ENCODE results near the gene RAVER2.
"Not testable (repeated sequence)": the region's sequence is repeated elsewhere in the genome, so short reads cannot be mapped to it uniquely, and the experiment has no call there.

RAVER2 gene

DNA sequence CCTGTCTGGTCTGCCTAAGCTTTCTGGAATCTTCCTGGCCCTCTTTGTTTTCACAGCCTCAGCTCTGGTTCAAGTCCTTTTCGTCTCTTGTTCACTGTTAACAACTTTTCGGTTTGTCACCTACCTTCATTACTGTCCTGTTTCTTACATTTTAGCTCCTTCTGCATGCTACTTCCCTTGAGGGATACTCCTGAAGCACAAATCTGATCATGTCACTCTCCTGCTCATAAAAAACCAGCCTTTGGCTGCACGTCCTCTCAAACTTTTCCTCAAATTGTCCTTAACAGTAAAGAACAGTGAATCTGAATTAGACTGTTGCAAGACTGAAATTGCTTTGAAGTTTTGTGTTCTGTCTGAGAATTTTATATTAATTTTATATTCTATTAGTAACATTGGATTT lies 3.3 kb downstream of the RAVER2 start:
- DNase-seq (ENCODE audit: low spot score), result no peak

DNA sequence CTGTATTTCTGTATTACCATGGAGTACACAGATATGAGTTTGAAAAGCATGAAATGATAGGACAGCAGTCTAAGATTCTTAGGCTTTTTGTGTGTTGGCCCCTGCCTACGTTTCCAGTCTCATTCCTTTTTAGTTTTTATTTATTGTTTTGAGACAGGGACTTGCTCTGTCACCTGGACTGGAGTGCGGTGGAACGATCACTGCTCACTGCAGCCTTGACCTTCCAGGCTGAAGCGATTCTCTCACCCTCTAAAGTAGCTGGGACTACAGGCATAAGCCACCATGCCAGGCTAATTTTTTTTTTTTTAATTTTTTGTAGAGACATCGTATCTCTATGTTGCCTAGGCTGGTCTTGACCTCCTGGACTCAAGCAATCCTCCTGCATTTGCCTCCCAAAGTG lies 3.8 kb downstream of the RAVER2 start:
- DNase-seq (ENCODE audit: low spot score), result no peak

DNA sequence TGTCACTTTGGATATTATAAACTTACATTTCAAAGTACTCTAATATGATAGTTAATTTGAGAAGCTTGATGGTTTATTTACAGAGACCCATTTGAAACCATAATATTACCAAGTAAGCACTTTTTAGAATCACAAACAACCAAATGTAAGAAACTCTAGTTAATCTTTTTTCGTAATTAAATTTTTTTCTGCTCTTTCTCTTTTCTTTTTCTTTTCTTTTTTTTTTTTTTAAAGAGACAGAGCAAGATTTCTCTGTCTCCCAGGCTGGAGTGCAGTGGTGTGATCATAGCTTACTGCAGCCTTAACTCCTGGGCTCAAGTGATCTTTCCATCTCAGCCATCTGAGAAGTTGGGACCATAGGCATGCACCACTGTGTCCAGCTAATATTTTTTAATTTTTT lies 5.2 kb downstream of the RAVER2 start:
- no peak for DNase-seq (ENCODE audit: low spot score)

DNA sequence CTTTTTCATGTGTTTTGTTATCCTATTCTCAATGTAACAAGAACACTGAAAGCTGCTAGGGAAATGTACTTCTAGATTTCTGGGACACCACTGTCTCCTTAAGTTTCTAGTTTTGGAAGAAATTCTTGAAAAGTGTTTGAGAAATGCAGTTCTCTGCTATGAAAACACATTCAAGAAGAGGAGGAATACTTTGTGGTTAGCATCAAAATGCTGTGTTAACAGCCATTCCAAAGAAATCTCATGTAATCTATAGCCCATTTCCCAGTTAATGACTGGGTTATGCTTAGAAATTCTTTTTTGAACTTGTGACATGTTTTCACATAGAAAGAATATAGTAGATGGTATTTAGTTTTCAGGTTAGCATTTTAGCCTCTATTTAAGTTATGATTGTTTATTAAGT lies 6.0 kb downstream of the RAVER2 start:
- no peak for DNase-seq (ENCODE audit: low spot score)

DNA sequence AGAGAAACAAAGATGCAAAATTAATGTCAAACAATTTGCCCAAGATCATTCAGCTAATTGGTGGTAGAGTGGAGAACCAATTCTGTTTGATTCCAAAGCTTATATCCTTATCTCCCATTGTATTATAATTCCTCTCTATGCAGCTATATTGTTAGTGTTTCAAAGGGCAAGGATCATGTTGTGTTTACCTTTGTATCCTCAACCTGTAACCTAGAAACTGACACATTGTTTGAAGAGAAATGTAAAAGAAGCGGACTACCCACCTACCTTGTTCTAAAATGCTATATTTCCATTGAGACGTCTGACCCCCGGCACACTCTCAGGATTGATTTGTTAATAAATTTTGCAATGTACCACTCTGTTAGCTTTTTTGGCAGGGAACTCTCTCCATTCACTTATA lies 9.3 kb downstream of the RAVER2 start:
- DNase-seq (ENCODE audit: low spot score), result no peak

DNA sequence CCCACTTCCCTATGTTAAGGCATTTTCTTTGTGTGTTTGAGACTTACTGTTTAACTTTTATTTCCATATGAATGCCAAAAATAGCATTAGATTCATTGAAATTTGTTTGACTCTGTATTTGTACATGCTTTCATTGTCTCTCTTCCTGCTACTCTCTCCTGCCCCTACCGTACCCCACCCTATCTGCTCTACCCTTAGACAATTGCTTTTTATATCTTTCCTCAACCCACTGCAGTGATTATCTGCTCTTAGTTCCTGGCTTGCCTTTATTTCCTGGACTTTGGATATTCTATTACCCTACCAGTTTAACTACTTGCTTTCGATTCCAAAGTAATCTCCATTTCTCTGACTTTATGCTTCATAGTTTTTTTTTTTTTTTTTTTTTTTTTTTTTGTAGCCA lies 10.5 kb downstream of the RAVER2 start:
- DNase-seq (ENCODE audit: low spot score), result no peak

DNA sequence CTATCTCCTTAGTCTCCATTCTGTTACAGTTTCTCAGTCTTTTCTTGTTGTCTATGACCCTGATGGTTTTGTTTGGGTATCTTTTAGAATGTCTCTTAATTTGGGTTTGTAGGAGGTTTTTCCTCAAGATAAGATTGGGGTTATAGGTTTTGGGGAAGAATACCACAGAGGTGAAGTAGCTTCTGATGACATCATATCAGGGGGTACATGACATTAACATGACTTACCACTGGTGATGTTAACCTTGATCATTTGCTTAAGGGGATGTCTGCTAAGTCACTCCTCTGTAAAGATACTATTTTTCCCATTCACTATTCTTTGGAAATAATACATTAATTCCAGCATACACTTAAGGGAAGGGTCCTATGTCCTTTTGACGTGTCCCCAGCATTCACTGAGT lies 11.9 kb downstream of the RAVER2 start:
- DNase-seq (ENCODE audit: low spot score), result no peak

DNA sequence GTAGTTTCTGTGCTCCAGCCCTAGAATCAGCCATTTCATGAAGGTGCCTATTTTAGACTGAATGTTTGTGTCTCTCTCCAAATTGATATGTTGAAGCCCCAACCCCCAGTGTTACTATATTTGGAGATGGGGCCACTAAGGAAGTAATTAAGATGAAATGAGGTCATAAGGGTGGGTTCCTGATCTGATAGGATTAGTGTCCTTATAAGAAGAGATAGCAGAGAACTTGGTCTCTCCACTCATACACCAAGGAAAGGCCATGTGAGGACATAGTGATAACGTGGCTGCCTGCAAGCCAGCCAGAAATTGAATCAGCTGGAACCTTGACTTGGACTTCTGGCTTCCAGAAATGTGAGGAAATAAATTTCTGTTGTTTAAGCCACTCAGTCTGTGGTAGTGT lies 12.3 kb downstream of the RAVER2 start:
- no peak for DNase-seq (ENCODE audit: low spot score)

DNA sequence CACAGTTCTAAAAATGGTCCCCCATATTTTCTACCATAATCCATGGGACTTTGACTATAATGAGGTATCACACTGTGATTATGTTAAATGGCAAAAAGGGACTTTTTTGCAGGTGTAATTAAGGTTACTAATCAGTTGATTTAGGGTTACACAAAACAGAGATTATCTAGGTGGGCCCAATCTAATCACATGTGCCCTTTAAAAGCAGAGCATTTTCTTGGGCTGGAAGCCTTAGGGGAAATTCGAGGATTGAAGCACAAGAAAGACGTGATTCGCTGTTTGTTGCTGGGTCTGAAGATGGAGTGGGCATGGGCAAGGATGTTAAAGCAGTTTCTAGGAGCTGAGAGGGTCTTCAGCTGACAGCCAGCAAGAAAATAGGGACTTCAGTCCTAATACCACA lies 13.4 kb downstream of the RAVER2 start:
- no peak for DNase-seq (ENCODE audit: low spot score)

DNA sequence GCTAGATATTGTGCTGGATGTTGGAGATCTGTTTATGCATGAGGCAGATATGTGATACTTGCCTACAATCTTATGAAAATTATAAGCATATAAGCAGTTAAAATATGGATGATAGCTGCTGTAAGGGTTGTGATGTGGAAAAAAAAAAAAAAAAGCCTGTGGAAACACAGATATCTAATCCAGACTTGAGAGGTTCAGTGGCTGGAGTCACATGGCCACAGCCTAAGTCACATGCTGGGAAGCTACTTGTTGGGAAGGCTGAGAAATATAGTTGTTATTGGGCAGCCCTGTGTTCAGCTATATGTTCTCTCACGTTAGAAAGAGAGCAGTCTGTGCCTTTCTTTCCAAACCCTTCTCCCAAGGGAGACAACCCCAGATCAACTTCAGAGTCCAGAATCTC lies 15.1 kb downstream of the RAVER2 start:
- DNase-seq (ENCODE audit: low spot score), result no peak

DNA sequence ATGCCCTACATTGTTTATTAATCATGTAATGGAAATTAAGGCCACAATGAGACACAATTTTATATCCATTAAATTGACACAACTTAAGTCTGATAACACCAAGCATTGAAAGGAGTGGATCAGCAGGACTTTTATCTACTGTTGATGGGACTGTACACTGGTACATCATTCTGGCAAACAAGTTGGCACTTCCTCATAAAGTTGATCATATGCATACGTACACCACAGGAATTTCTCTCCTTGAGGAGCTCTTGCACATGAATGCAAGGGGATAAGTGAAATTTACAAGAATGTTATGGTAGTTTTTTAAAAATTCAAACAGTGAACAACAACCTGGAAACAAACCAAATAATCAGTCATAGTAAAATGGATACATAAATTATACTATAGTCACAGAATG lies 20.1 kb downstream of the RAVER2 start:
- no peak for DNase-seq (ENCODE audit: low spot score)

DNA sequence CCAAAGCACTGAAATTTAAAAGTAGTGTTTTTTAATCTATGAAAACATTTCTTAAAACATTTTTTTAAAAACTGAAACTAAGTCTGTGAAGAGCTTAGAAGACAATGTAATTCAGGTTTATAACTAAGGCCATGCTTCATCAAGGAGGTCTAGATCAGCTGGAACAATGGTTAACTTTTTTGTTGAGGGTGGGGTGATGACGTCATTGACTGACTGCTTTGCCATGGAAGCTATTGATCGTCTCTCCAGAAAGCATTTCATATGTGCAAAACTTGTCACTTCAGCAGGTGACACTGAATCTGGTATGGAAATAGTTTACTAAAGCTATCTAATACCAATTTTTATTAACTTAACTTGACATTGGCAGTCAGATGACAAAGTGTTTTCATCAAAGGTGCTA lies 21.0 kb downstream of the RAVER2 start:
- DNase-seq (ENCODE audit: low spot score), result no peak

DNA sequence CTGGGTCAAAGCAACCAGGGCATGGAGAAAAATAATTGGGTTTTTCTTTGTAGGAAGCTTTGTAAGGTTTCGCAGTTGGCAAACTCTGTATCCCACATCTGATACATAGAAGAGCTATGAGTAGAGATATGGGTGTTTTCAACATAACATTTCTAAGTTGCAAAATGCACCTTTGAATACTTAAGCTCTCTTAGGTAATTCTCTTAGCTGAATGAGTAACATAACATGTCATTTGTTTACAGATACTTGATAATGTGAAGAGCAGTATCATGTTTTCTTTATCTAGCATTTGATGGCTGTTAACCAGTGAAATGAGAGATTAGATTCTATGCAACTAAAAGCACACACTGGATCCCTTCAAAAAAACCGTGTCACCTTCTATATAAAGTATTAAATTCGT lies 21.6 kb downstream of the RAVER2 start:
- DNase-seq (ENCODE audit: low spot score), result no peak

DNA sequence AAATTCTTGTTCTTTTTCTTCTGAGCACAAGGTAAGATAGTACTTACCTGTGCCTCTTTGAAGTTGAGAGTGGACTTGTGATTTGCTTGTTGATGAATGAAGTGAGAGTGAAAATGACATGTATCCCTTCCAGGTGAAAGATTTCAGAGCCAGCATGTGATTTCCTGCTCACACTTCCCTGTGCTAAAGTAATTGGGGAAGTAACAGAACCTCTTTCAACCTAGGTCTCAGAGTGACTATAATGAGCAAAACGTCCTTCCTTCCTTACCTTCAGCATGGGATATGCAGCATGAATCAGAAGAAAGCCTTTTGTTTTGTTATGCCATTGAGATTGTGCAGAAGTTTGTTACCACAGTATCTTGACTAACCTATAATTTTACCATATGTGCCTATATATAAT lies 24.6 kb downstream of the RAVER2 start:
- no peak for DNase-seq (ENCODE audit: low spot score)

DNA sequence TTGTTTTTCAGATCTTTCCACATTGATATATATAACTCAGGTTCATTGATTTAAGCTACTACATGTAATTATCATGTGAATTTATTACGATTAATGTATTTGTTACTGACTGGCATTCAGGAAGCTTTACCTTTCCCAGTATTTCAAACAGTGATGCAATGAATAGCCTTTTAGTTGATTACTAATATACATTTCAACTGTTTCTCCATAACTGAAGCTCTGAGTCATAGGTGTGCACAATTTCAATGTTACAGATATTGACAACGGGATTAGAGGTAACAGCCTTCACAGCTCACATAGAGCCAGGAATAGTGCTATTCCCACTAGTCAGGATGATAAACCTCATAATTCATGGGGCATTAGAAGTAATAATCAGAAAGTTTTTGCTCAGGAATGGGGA lies 25.1 kb downstream of the RAVER2 start:
- no peak for DNase-seq (ENCODE audit: low spot score)

DNA sequence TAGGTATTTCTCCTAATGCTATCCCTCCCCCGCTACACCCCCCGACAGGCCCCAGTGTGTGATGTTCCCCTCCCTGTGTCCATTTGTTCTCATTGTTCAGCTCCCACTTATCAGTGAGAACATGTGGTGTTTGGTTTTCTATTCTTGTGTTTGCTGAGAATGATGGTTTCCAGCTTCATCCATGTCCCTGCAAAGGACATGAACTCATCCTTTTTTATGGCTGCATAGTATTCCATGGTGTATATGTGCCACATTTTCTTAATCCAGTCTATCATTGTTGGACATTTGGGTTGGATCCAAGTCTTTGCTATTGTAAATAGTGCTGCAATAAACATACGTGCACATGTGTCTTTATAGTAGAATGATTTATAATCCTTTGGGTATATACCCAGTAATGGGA lies 28.4 kb downstream of the RAVER2 start:
- not testable (repeated sequence) for DNase-seq (ENCODE audit: low spot score)

DNA sequence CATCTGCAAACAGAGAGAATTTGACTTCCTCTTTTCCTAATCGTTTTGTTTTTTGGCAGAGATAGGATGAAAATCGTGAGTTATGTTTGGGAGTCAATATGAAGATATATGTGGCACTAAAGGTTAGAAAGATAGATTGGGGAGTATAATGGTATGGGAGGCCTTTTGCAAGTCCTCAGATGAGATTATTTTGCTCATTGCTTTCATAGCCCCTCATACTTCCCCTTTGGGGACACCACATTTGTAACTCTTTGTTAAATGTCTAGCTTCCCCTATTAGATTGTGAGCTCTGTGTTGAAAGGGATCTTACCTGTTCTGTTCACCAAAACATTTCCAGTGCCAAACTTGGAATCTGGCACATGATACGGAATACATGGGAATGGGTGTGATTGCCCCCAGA lies 30.2 kb downstream of the RAVER2 start:
- DNase-seq (ENCODE audit: low spot score), result no peak

DNA sequence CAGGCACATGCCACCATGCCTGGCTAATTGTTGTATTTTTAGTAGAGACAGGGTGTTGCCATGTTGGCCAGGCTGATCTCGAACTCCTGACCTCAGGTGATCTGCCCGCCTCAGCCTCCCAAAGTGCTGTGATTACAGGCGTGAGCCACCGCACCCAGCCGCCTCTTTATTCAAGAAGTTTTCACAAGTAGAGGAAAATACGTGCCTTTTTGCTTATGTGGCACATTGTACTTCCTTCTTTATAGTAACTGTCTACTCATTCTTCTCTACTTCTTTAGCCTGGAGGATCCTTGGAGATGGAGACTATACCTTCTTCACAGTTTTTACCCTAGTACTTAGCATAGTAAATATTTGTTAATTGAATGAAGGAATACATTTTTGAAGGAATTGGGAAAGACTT lies 37.2 kb downstream of the RAVER2 start:
- not testable (repeated sequence) for DNase-seq (ENCODE audit: low spot score)

DNA sequence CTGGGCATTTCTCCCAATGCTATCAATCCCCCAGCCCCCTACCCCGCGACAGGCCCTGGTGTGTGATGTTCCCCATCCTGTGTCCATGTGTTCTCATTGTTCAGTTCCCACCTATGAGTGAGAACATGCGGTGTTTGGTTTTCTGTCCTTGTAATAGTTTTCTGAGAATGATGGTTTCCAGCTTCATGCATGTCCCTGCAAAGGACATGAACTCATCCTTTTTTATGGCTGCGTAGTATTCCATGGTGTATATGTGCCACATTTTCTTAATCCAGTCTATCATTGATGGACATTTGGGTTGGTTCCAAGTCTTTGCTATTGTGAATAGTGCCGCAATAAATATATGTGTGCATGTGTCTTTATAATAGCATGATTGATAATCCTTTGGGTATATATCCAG lies 38.0 kb downstream of the RAVER2 start:
- DNase-seq (ENCODE audit: low spot score), result not testable (repeated sequence)

DNA sequence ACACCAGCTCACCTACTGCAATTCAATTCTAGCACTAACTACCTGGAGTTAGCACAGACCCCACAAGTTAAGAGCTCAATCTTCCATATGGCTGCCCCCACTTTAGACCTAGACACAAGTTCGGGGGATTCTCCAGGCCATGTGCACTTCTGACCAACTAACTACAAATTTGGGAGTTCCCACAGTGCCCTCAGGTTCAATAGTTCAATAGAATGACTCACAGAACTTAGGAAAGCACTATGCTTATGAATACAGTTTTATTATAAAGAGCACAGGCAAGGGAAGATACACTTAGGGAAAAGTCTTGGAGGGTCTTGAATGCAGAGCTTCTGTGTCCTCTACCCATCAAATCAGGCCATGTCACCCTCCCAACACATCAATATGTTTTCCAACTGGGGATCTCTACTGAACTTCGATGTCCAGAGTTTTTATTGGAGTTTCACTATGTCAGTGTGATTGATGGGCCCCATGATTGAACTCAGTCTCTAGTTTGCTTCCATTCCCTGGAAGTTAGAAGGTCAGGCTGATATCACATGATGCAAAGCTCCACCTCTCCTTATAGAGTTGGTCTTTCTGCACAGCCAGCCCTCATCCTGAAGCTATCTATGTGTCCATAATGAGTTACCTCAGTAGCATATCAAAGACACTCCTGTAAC lies 46.1 kb downstream of the RAVER2 start:
- no peak for DNase-seq (ENCODE audit: low spot score)

DNA sequence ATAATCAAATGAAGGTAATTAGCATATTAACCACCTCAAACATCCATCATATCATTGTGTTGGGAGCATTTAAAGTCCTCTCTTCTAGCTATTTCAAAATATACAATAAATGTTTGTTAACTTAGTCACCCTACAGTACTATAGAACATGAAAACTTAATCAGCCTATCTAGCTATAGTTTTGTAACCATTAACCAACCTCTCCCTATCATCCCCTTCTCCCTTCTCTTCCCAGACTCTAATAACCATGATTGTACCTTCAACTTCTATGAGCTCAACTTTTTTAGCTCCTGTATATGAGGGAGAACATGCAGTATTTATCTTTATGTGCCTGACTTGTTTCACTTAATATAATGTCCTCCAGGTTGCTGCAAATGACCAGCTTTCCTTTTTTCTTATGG lies 54.0 kb downstream of the RAVER2 start:
- DNase-seq (ENCODE audit: low spot score), result no peak

DNA sequence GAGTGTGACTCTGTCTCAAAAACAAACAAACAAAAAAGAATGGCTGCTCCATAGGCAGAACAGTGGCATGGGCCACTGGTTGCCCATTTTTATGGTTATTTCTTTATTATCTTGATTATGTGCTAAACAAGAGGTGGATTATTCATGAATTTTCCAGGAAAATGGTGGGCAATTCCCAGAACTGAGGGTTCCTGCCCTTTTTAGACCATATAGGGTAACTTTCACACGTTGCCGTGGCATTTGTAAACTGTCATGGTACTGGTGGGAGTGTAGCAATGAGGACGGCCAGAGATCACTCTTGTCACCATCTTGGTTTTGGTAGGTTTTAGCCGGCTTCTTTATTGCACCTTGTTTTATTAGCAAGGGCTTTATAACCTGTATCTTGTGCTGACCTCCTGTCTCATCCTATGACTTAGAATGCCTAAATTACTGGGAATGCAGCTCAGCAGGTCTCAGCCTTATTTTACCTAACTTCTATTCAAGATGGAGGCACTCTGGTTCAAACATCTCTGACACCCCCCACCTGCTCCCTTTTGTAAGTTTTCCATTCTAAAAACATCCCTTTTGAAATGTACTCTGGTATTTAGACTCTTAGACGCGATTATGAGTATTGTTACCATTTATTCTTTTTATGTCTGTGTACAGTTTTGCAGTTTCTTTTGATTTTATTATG lies 57.1 kb downstream of the RAVER2 start:
- DNase-seq (ENCODE audit: low spot score), result no peak

DNA sequence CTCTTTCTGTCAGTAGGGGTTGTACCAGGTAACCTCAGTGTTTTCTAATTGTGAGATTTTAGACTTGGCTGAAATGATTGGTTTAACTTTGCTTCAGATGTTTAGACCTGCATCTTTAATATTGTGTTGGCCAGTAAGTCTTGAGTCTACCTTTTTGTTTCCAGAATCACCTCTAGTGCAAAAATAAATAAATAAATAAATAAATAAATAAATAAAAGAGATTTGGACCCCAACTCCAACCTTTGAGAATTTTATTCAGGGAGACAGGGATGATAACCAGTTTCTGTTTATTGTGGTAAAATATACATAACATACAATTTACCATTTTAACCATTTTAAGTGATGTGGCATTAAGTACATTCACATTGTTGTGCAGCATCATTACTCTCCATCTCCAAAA lies 64.4 kb downstream of the RAVER2 start:
- DNase-seq (ENCODE audit: low spot score), result no peak

DNA sequence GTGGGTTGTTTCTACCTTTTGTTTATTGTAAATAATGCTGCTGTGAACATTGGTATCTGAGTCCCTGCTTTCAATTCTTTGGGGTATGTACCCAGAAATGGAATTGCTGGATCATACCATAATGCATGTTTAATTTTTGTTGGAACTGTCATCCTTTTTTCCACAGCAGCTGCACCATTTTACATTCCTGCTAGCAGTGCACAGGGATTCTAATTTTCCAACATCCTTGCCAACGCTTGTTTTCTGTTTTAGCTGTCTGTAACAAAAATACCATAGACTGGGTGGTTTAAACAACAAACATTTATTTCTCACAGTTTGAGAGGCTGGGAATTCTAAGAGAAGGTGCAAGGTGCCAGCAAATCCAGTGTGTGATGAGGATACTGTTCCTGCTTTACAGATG lies 65.1 kb downstream of the RAVER2 start:
- no peak for DNase-seq (ENCODE audit: low spot score)

All from kidney tubule cell (primary cell).